HEK293 (cell line): ENCODE data around the gene GPC2.
A peak's percentile ranks its signal among the peaks of the same experiment; 100 is the strongest.

Source experiments
- CTCF ChIA-PET: fragments of 350-600 bp; formaldehyde crosslinking; extraction: SDS; loops from one replicate; lab custom pipeline; 2021; ENCODE audit warnings: antibody characterized with exemption; lab: Yijun Ruan, JAX
- POLR2A ChIA-PET: fragments of 300-600 bp; formaldehyde crosslinking; extraction: SDS; loops from one replicate; lab custom pipeline; 2020; ENCODE audit warnings: antibody characterized with exemption, inconsistent platforms; lab: Yijun Ruan, JAX
- H3K27ac ChIP-seq: fragments of 200-500 bp; sonication (Bioruptor generic); 2 replicates; pipeline ENCODE4 v1.5.1; 2014; ENCODE audit warnings: low read depth, low read length, control low read depth, inconsistent platforms; ENCODE audit errors: extremely low read depth
- H3K36me3 ChIP-seq, 2 experiments: fragments of 200-500 bp in 1 of 2; sonication (Bioruptor generic) in 1 of 2; 1 replicate in 1 of 2; 2 replicates in 1 of 2; pipeline ENCODE4 v1.5.1; 2014 to 2017; ENCODE audit warnings: inconsistent platforms in 2 of 2, low read length in 2 of 2; ENCODE audit not compliant: control insufficient read depth in 2 of 2, insufficient read depth in 1 of 2
- H3K4me1 ChIP-seq: fragments of 200-500 bp; sonication (Bioruptor generic); 2 replicates; pipeline ENCODE4 v1.5.1; 2014; ENCODE audit warnings: mild to moderate bottlenecking, low read length, inconsistent platforms; ENCODE audit not compliant: control insufficient read depth, insufficient read depth
- H3K4me3 ChIP-seq: 2 replicates; pipeline ENCODE4 v1.5.1; 2011; ENCODE audit warnings: low read depth, mild to moderate bottlenecking, control low read depth, low read length, moderate library complexity
- H3K9me3 ChIP-seq: fragments of 200-500 bp; sonication (Bioruptor generic); 2 replicates; pipeline ENCODE4 v1.5.1; 2014; ENCODE audit warnings: low read depth, low read length, inconsistent platforms; ENCODE audit not compliant: control insufficient read depth, insufficient read depth
- FEZF1 ChIP-seq: fragments of 450-650 bp; formaldehyde crosslinking; IDR thresholded peaks from 2 replicates; pipeline ENCODE4 v1.5.1; 2016; ENCODE audit warnings: missing biosample characterization, missing genetic modification characterization
- OVOL3 ChIP-seq: fragments of 450-650 bp; formaldehyde crosslinking; IDR thresholded peaks from 2 replicates; pipeline ENCODE4 v1.5.1; 2016; ENCODE audit warnings: missing biosample characterization, missing genetic modification characterization
- PRDM1 ChIP-seq: fragments of 450-650 bp; formaldehyde crosslinking; IDR thresholded peaks from 2 replicates; pipeline ENCODE4; 2016; ENCODE audit warnings: missing biosample characterization, missing genetic modification characterization
- PRDM4 ChIP-seq: fragments of 450-650 bp; formaldehyde crosslinking; IDR thresholded peaks from 2 replicates; pipeline ENCODE4 v1.5.1; 2017; ENCODE audit warnings: missing biosample characterization, missing genetic modification characterization
- REST ChIP-seq: fragments of 450-650 bp; formaldehyde crosslinking; IDR thresholded peaks from 2 replicates; pipeline ENCODE4 v1.5.1; 2016; ENCODE audit warnings: missing biosample characterization, missing genetic modification characterization
- ZBTB11 ChIP-seq: fragments of 450-650 bp; formaldehyde crosslinking; conservative IDR thresholded peaks from 2 replicates; pipeline ENCODE4 v1.5.1; 2016; ENCODE audit warnings: low read depth, missing biosample characterization, missing genetic modification characterization
- ZNF148 ChIP-seq: fragments of 450-650 bp; formaldehyde crosslinking; IDR thresholded peaks from 2 replicates; pipeline ENCODE4 v1.5.0; 2017; ENCODE audit warnings: missing biosample characterization, missing genetic modification characterization, borderline replicate concordance
- ZNF155 ChIP-seq: fragments of 450-650 bp; formaldehyde crosslinking; IDR thresholded peaks from 2 replicates; pipeline ENCODE4 v1.5.1; 2016; ENCODE audit warnings: missing biosample characterization, missing genetic modification characterization
- ZNF23 ChIP-seq: fragments of 450-650 bp; formaldehyde crosslinking; IDR thresholded peaks from 2 replicates; pipeline ENCODE4 v1.5.1; 2016; ENCODE audit warnings: missing biosample characterization, missing genetic modification characterization, borderline replicate concordance
- ZNF37A ChIP-seq: fragments of 450-650 bp; IDR thresholded peaks from 2 replicates; pipeline ENCODE4 v1.5.1; 2018; ENCODE audit warnings: missing biosample characterization, missing genetic modification characterization
- ZNF639 ChIP-seq: fragments of 450-650 bp; formaldehyde crosslinking; IDR thresholded peaks from 2 replicates; pipeline ENCODE4 v1.5.1; 2016; ENCODE audit warnings: missing biosample characterization, missing genetic modification characterization
- ZNF654 ChIP-seq: fragments of 450-650 bp; formaldehyde crosslinking; IDR thresholded peaks from 2 replicates; pipeline ENCODE4 v1.5.1; 2016; ENCODE audit warnings: low read depth, missing biosample characterization, missing genetic modification characterization
- ZNF704 ChIP-seq: fragments of 450-650 bp; formaldehyde crosslinking; IDR thresholded peaks from 2 replicates; pipeline ENCODE4 v1.5.1; 2016; ENCODE audit warnings: missing biosample characterization, missing genetic modification characterization
- ZNF76 ChIP-seq: fragments of 450-650 bp; formaldehyde crosslinking; IDR thresholded peaks from 2 replicates; pipeline ENCODE4; 2016; ENCODE audit warnings: low read depth, missing biosample characterization, missing genetic modification characterization, borderline replicate concordance
- ZSCAN18 ChIP-seq: fragments of 450-650 bp; formaldehyde crosslinking; IDR thresholded peaks from 2 replicates; pipeline ENCODE4 v1.5.1; 2016; ENCODE audit warnings: missing biosample characterization, missing genetic modification characterization

GPC2 gene

GRCh38 chr7:100158229-100159098 is 18.7 kb downstream of the GPC2 start, which contains the start of gene TRAPPC14 (continued):
- no peak for TF ChIP-seq ZNF704

GRCh38 chr7:100157334-100158228 is 19.6 kb downstream of the GPC2 start:
- Histone ChIP-seq H3K4me1 (no peaks in the 10 kb centered on the region), H3K4me3 (peak overlapping the region; percentile 80), H3K36me3 (peaks cover 0 to 43% of the 10 kb centered on the region in 2 experiments; a peak in 1 of 3 replicates), H3K9me3 (no peaks in the 10 kb centered on the region), H3K27ac (peak overlapping the region; percentile 67; the same call in 1 of the 2 replicates)
- POLR2A ChIA-PET = interaction anchor here (0.5 to 4.3 kb wide), 10 partner anchors 9 to 272 kb away, joined by 3 to 38 read pairs (median 3); partner anchors contain the start of genes GAL3ST4, GPC2, LAMTOR4 and MBLAC1
- CTCF ChIA-PET = interaction anchor here (0.5 to 1.8 kb wide), 6 partner anchors 25 to 567 kb away, joined by 3 to 5 read pairs (median 3); no protein-coding TSS in a partner anchor
- TF ChIP-seq FEZF1 = no peak
- TF ChIP-seq REST (tag by site-specific recombination) = 0 out of 2 replicates have a peak, but pooled peaks have one; percentile 12
- TF ChIP-seq ZNF148 = no peak
- TF ChIP-seq ZNF76 (tag by site-specific recombination) = peak; percentile 31; the same call in 1 of the 2 replicates
- no peak for TF ChIP-seq PRDM4 (tag by site-specific recombination)
- TF ChIP-seq ZSCAN18 (tag by site-specific recombination) = no peak
- TF ChIP-seq ZNF654 (tag by site-specific recombination) = no peak
- no peak for TF ChIP-seq ZNF639 (tag by site-specific recombination)
- no peak for TF ChIP-seq ZNF37A (tag by site-specific recombination)
- TF ChIP-seq ZNF23 (tag by site-specific recombination) = no peak
- no peak for TF ChIP-seq ZNF155
- peak; percentile 7 for TF ChIP-seq ZBTB11 (tag by site-specific recombination)
- peak; percentile 68 for TF ChIP-seq PRDM1 (tag by site-specific recombination)
- TF ChIP-seq OVOL3 (tag by site-specific recombination) = no peak
